Panc1 (cell line): ENCODE measurements around the gene SWAP70. TPM values are rescaled to one million over a fixed set of nuclear protein-coding genes. Genes with fewer than 3 reads are reported as not detected.

Source experiments
- ATAC-seq: fragments of 200-7000 bp; cut with Tn5 transposase; 2 replicates; pipeline ENCODE4 v1.9.1; 2020; ENCODE audit warnings: mild to moderate bottlenecking, moderate library complexity
- BruUV-seq: library from RNA; stranded (reverse); fragments of 400-500 nt; replicated peaks from 2 replicates; lab custom pipeline; 2021; lab: Mats Ljungman, UMichigan
- CTCF ChIA-PET: fragments of 300-600 bp; sonication (Branson Sonifier 250); formaldehyde crosslinking; loops from one replicate; lab custom pipeline; 2022; ENCODE audit warnings: antibody characterized with exemption; lab: Charles Lee
- POLR2A ChIA-PET: fragments of 300-600 bp; sonication (Branson Sonifier 250); formaldehyde crosslinking; loops from one replicate; lab custom pipeline; 2022; ENCODE audit warnings: antibody characterized with exemption; lab: Charles Lee
- DNase-seq: peaks from one replicate; pipeline ENCODE4 v3.0.0-alpha.2; 2010; ENCODE audit warnings: low read depth, low spot score
- H3K27ac ChIP-seq: 2 replicates; pipeline ENCODE4 v1.5.1; 2011; ENCODE audit warnings: mild to moderate bottlenecking, low read length, inconsistent platforms
- H3K27me3 ChIP-seq: fragments of 200-500 bp; sonication (Bioruptor generic); 2 replicates; pipeline ENCODE4 v1.6.0; 2014; ENCODE audit warnings: low read length, inconsistent platforms; ENCODE audit not compliant: control insufficient read depth, insufficient read depth
- H3K36me3 ChIP-seq: fragments of 200-500 bp; sonication (Bioruptor generic); 2 replicates; pipeline ENCODE4 v1.5.1; 2014; ENCODE audit warnings: inconsistent platforms, mild to moderate bottlenecking, low read length, moderate library complexity; ENCODE audit not compliant: control insufficient read depth, insufficient read depth
- H3K4me1 ChIP-seq: 2 replicates; pipeline ENCODE4 v1.5.1; 2011; ENCODE audit warnings: inconsistent platforms, mild to moderate bottlenecking, low read length, moderate library complexity; ENCODE audit not compliant: control insufficient read depth, insufficient read depth
- H3K4me3 ChIP-seq, 2 experiments: 2 replicates each; pipeline ENCODE4 v1.5.1; 2011 to 2012; ENCODE audit warnings: low read depth in 2 of 2, low read length in 2 of 2, mild to moderate bottlenecking in 2 of 2, inconsistent platforms in 1 of 2, moderate library complexity in 1 of 2
- H3K9me3 ChIP-seq: fragments of 200-500 bp; sonication (Bioruptor generic); 2 replicates; pipeline ENCODE4 v1.5.1; 2014; ENCODE audit warnings: low read depth, mild to moderate bottlenecking, inconsistent platforms, low read length, moderate library complexity; ENCODE audit not compliant: control insufficient read depth, insufficient read depth
- CTCF ChIP-seq: fragments of 450-650 bp; IDR thresholded peaks from 2 replicates; pipeline ENCODE4 v1.5.1; 2017; ENCODE audit warnings: mild to moderate bottlenecking
- POLR2AphosphoS5 ChIP-seq: IDR thresholded peaks from 2 replicates; pipeline ENCODE4 v1.6.1; 2012; ENCODE audit warnings: mild to moderate bottlenecking, low read depth, low read length, moderate library complexity
- REST ChIP-seq, 2 experiments: IDR thresholded peaks; 2 replicates each; pipeline ENCODE4 v1.6.1; 2011 to 2012; ENCODE audit warnings: low read depth in 2 of 2, control low read depth in 1 of 2, low read length in 1 of 2, mild to moderate bottlenecking in 1 of 2, moderate library complexity in 1 of 2; ENCODE audit not compliant: insufficient read depth in 1 of 2
- SIN3A ChIP-seq: IDR thresholded peaks from 2 replicates; pipeline ENCODE4 v1.6.1; 2012; ENCODE audit warnings: low read depth, mild to moderate bottlenecking, low read length, moderate library complexity, borderline replicate concordance; ENCODE audit not compliant: insufficient read depth
- TCF7L2 ChIP-seq: IDR thresholded peaks from 2 replicates; pipeline ENCODE4 v1.6.1; 2011; ENCODE audit warnings: mild to moderate bottlenecking, low read depth, low read length, inconsistent platforms
- in situ Hi-C: cut with HindIII; loops from 2 replicates; pipeline ENCODE4 v1.10.0; 2016; ENCODE audit warnings: low sequenced_read_pairs, low pct_unique_long_range_greater_than_20kb
- intact Hi-C: fragments of 100-400 bp; cut with micrococcal nuclease; formaldehyde crosslinking; loops from one replicate; pipeline ENCODE4 v1.10.0; 2022; ENCODE audit not compliant: unreplicated experiment
- total RNA-seq: library from RNA; stranded (reverse); gene quantifications from one replicate; pipeline ENCODE4 v1.2.1, GENCODE V29; 2021; ENCODE audit not compliant: unreplicated experiment

SWAP70 gene
- total RNA-seq, 1 experiment from 2014 or later: 96.0 TPM

GRCh38 chr11:9789910-9790309, 126.0 kb downstream of the SWAP70 start:
- peaks cover 2% of the 10 kb centered on the region for H3K4me1 ChIP-seq
- in situ Hi-C loops: no loop called here
- ATAC-seq (no peak), DNase-seq (no peak)
- H3K9me3 ChIP-seq: no peaks in the 10 kb centered on the region
- BruUV-seq: no TSS peak
- intact Hi-C loops: no loop called here
- no peaks in the 10 kb centered on the region for H3K27me3 ChIP-seq
- H3K36me3 ChIP-seq: peaks cover 5% of the 10 kb centered on the region; the same call in 1 of the 2 replicates
- peak overlapping the region; percentile 68; the same call in 1 of the 2 replicates for H3K27ac ChIP-seq
- ChIA-PET POLR2A (no interaction called here), CTCF (no interaction called here)
- no peak overlapping the region for H3K4me3 ChIP-seq
- TF ChIP-seq REST (IDR thresholded peaks at IDR 0.05; ENCODE audit: insufficient read depth in 1 of 2, low read depth in 2 of 2, low read length in 1 of 2) (no peak), SIN3A (no peak), POLR2AphosphoS5 (no peak), TCF7L2 (no peak), CTCF (no peak)

GRCh38 chr11:9790703-9791102, 126.8 kb downstream of the SWAP70 start:
- in situ Hi-C loops (no loop called here), intact Hi-C loops (no loop called here)
- Histone ChIP-seq H3K36me3 (peaks cover 5% of the 10 kb centered on the region; the same call in 1 of the 2 replicates), H3K9me3 (no peaks in the 10 kb centered on the region), H3K4me1 (no peaks in the 10 kb centered on the region), H3K27me3 (no peaks in the 10 kb centered on the region), H3K4me3 (no peak overlapping the region), H3K27ac (peak overlapping the region; percentile 68; the same call in 1 of the 2 replicates)
- POLR2A ChIA-PET: no interaction called here
- ATAC-seq: no peak
- CTCF ChIA-PET: no interaction called here
- BruUV-seq: TSS peak; percentile 42
- no peak for TF ChIP-seq TCF7L2
- no peak for TF ChIP-seq REST (IDR thresholded peaks at IDR 0.05; ENCODE audit: insufficient read depth in 1 of 2, low read depth in 2 of 2, low read length in 1 of 2)
- DNase-seq: no peak
